Forelimb muscle (tissue), 1 donor: ENCODE results near the gene RBBP5. TPM values are rescaled to one million over a fixed set of nuclear protein-coding genes. Genes with fewer than 3 reads are reported as not detected.

Experiments
- polyA plus RNA-seq: library from polyadenylated mRNA; unstranded; fragments of 120-200 nt; gene quantifications from one replicate; pipeline ENCODE4 v1.2.1, GENCODE V29; 2013; ENCODE audit not compliant: insufficient read length

The RBBP5 gene
- polyA plus RNA-seq, 1 donor = 9.9 TPM

Other genes starting within 250 kb of the RBBP5 start
- gene CNTN2, start 78.8 kb downstream of the RBBP5 start, polyA plus RNA-seq = 0.39 TPM
- 1.9 TPM for gene TMEM81, start 37.5 kb downstream of the RBBP5 start, polyA plus RNA-seq
- gene DSTYK, start 89.7 kb upstream of the RBBP5 start, polyA plus RNA-seq = 7.5 TPM
- 10.8 TPM for gene TMCC2, start 106.0 kb upstream of the RBBP5 start, polyA plus RNA-seq
- gene NUAK2, start 199.8 kb upstream of the RBBP5 start, polyA plus RNA-seq = 0.49 TPM
- 0.15 TPM for gene KLHDC8A, start 234.9 kb upstream of the RBBP5 start, polyA plus RNA-seq